GM18519 (cell line): ENCODE data around the gene PLXDC2.
"Not testable (repeated sequence)": the region's sequence is repeated elsewhere in the genome, so short reads cannot be mapped to it uniquely, and the experiment has no call there.

Experiments used
- ATAC-seq: cut with Tn5 transposase; IDR thresholded peaks from one replicate; pipeline ENCODE4 v1.9.1; 2021; ENCODE audit warnings: mild to moderate bottlenecking, moderate library complexity; ENCODE audit not compliant: unreplicated experiment, low FRiP score

PLXDC2 gene

GRCh38 chr10:19967981-19968380, 151.7 kb downstream of the PLXDC2 start:
- no peak for ATAC-seq

- no peak for ATAC-seq
Measured at GRCh38 chr10:19968745-19969144, 152.5 kb downstream of the PLXDC2 start.

GRCh38 chr10:19970256-19970655, 154.0 kb downstream of the PLXDC2 start:
- no peak for ATAC-seq

- no peak for ATAC-seq
Measured at GRCh38 chr10:19970717-19971116, 154.5 kb downstream of the PLXDC2 start.

GRCh38 chr10:19971343-19972052, 155.3 kb downstream of the PLXDC2 start:
- ATAC-seq, result no peak

GRCh38 chr10:19974138-19974537, 157.9 kb downstream of the PLXDC2 start:
- ATAC-seq, result no peak

GRCh38 chr10:19974554-19974953, 158.3 kb downstream of the PLXDC2 start:
- no peak for ATAC-seq

- no peak for ATAC-seq
Measured at GRCh38 chr10:19977097-19977521, 160.9 kb downstream of the PLXDC2 start.

- ATAC-seq, result no peak
Measured at GRCh38 chr10:19979628-19980027, 163.4 kb downstream of the PLXDC2 start.

- ATAC-seq, result no peak
Measured at GRCh38 chr10:19983880-19984565, 167.8 kb downstream of the PLXDC2 start.

- no peak for ATAC-seq
Measured at GRCh38 chr10:19985745-19986144, 169.5 kb downstream of the PLXDC2 start.

GRCh38 chr10:19986591-19986990, 170.4 kb downstream of the PLXDC2 start:
- no peak for ATAC-seq

- no peak for ATAC-seq
Measured at GRCh38 chr10:19987931-19988330, 171.7 kb downstream of the PLXDC2 start.

GRCh38 chr10:19993714-19994315, 177.6 kb downstream of the PLXDC2 start:
- no peak for ATAC-seq

GRCh38 chr10:19998482-19998881, 182.2 kb downstream of the PLXDC2 start:
- ATAC-seq, result no peak

- no peak for ATAC-seq
Measured at GRCh38 chr10:19999431-19999830, 183.2 kb downstream of the PLXDC2 start.

GRCh38 chr10:20002026-20002425, 185.8 kb downstream of the PLXDC2 start:
- ATAC-seq, result not testable (repeated sequence)

GRCh38 chr10:20002657-20003056, 186.4 kb downstream of the PLXDC2 start:
- ATAC-seq, result no peak

- peak; percentile 53 for ATAC-seq
Measured at GRCh38 chr10:20004087-20004523, 187.9 kb downstream of the PLXDC2 start.

GRCh38 chr10:20005638-20006037, 189.4 kb downstream of the PLXDC2 start:
- no peak for ATAC-seq

GRCh38 chr10:20006169-20006870, 190.1 kb downstream of the PLXDC2 start:
- ATAC-seq, result no peak
